Activated CD4-positive, alpha-beta T cell treated with anti-CD3 and anti-CD28 coated beads, Interleukin-2, amount 10 ng/mL, durations not matched to agents 24 days and 14 days (primary cell): ENCODE measurements around the gene KRT7. TPM values are rescaled to one million over a fixed set of nuclear protein-coding genes. Genes with fewer than 3 reads are reported as not detected.
A peak's percentile ranks its signal among the peaks of the same experiment; 100 is the strongest.
"Not testable (repeated sequence)": the region's sequence is repeated elsewhere in the genome, so short reads cannot be mapped to it uniquely, and the experiment has no call there.

Experiments used
- DNase-seq: peaks from one replicate; pipeline ENCODE4 v3.0.0; 2022
- H3K27ac Mint-ChIP-seq: one replicate; pipeline ENCODE4 v1.8.0; 2022; ENCODE audit warnings: mild to moderate bottlenecking, mixed read lengths
- H3K27me3 Mint-ChIP-seq: one replicate; pipeline ENCODE4 v1.8.0; 2022; ENCODE audit warnings: mixed read lengths
- H3K36me3 Mint-ChIP-seq: one replicate; pipeline ENCODE4 v1.8.0; 2022; ENCODE audit warnings: low read depth, mild to moderate bottlenecking, mixed read lengths
- H3K4me1 Mint-ChIP-seq: one replicate; pipeline ENCODE4 v1.8.0; 2021; ENCODE audit warnings: mixed read lengths
- H3K4me3 Mint-ChIP-seq: one replicate; pipeline ENCODE4 v1.8.0; 2022; ENCODE audit warnings: mild to moderate bottlenecking, moderate library complexity, mixed read lengths
- H3K9me3 Mint-ChIP-seq: one replicate; pipeline ENCODE4 v1.8.0; 2021; ENCODE audit warnings: mixed read lengths
- intact Hi-C: fragments of 100-400 bp; cut with micrococcal nuclease; formaldehyde crosslinking; loops from one replicate; pipeline ENCODE4 v1.15.1; 2023
- total RNA-seq: library from RNA; stranded (reverse); gene quantifications from 2 replicates; pipeline ENCODE4 v1.2.3, GENCODE V29; 2022

KRT7 gene
- total RNA-seq, 1 donor from 2014 or later = 12.3 TPM

GRCh38 chr12:52252728-52253343, 19.8 kb downstream of the KRT7 start:
- peaks cover 22% of the 10 kb centered on the region for H3K27me3 Mint-ChIP-seq
- peaks cover 3% of the 10 kb centered on the region for H3K9me3 Mint-ChIP-seq
- H3K4me3 Mint-ChIP-seq = peak overlapping the region; percentile 19
- peaks cover 41% of the 10 kb centered on the region for H3K4me1 Mint-ChIP-seq
- H3K27ac Mint-ChIP-seq = peak overlapping the region; percentile 76
- H3K36me3 Mint-ChIP-seq = peaks cover 31% of the 10 kb centered on the region
- intact Hi-C loops = no loop called here
- no peak for DNase-seq

- Mint-ChIP-seq H3K27me3 (peaks cover 25% of the 10 kb centered on the region), H3K36me3 (peaks cover 30% of the 10 kb centered on the region), H3K9me3 (peaks cover 3% of the 10 kb centered on the region), H3K4me1 (peaks cover 41% of the 10 kb centered on the region), H3K4me3 (no peak overlapping the region), H3K27ac (peak overlapping the region; percentile 20)
- intact Hi-C loops = no loop called here
- DNase-seq = no peak
These were observed 20.5 kb downstream of the KRT7 start for GRCh38 chr12:52253391-52254179.

GRCh38 chr12:52254180-52254964, 21.3 kb downstream of the KRT7 start:
- intact Hi-C loops = no loop called here
- Mint-ChIP-seq H3K4me3 (no peak overlapping the region), H3K27ac (no peak overlapping the region), H3K36me3 (peaks cover 29% of the 10 kb centered on the region), H3K27me3 (peaks cover 30% of the 10 kb centered on the region), H3K4me1 (peaks cover 39% of the 10 kb centered on the region), H3K9me3 (peaks cover 3% of the 10 kb centered on the region)
- DNase-seq = no peak

GRCh38 chr12:52254965-52255751, 22.1 kb downstream of the KRT7 start:
- H3K27ac Mint-ChIP-seq = no peak overlapping the region
- intact Hi-C loops = no loop called here

GRCh38 chr12:52255926-52256583, 23.0 kb downstream of the KRT7 start:
- Mint-ChIP-seq H3K27ac (no peak overlapping the region), H3K27me3 (peaks cover 45% of the 10 kb centered on the region), H3K9me3 (peaks cover 3% of the 10 kb centered on the region), H3K4me3 (no peak overlapping the region), H3K4me1 (peaks cover 39% of the 10 kb centered on the region), H3K36me3 (peaks cover 19% of the 10 kb centered on the region)
- DNase-seq = no peak
- intact Hi-C loops = no loop called here

More at GRCh38 chr12:52254965-52255751, 22.1 kb downstream of the KRT7 start:
- DNase-seq = no peak
- Mint-ChIP-seq H3K4me3 (no peak overlapping the region), H3K4me1 (peaks cover 36% of the 10 kb centered on the region), H3K36me3 (peaks cover 21% of the 10 kb centered on the region), H3K27me3 (peaks cover 36% of the 10 kb centered on the region), H3K9me3 (peaks cover 3% of the 10 kb centered on the region)

- Mint-ChIP-seq H3K9me3 (peaks cover 3% of the 10 kb centered on the region), H3K27me3 (peaks cover 50% of the 10 kb centered on the region)
- intact Hi-C loops = no loop called here
These were observed 23.5 kb downstream of the KRT7 start for GRCh38 chr12:52256584-52256935.

GRCh38 chr12:52257074-52257551, 24.1 kb downstream of the KRT7 start:
- H3K4me3 Mint-ChIP-seq = no peak overlapping the region
- peaks cover 29% of the 10 kb centered on the region for H3K4me1 Mint-ChIP-seq
- intact Hi-C loops = no loop called here
- no peak for DNase-seq
- H3K36me3 Mint-ChIP-seq = peaks cover 19% of the 10 kb centered on the region
- no peak overlapping the region for H3K27ac Mint-ChIP-seq
- H3K9me3 Mint-ChIP-seq = no peaks in the 10 kb centered on the region
- H3K27me3 Mint-ChIP-seq = peaks cover 51% of the 10 kb centered on the region

More at GRCh38 chr12:52256584-52256935, 23.5 kb downstream of the KRT7 start:
- no peak for DNase-seq
- Mint-ChIP-seq H3K36me3 (peaks cover 20% of the 10 kb centered on the region), H3K4me3 (no peak overlapping the region), H3K4me1 (peaks cover 34% of the 10 kb centered on the region), H3K27ac (no peak overlapping the region)

- H3K4me3 Mint-ChIP-seq = not testable (repeated sequence)
These were observed 24.9 kb downstream of the KRT7 start for GRCh38 chr12:52257922-52258321.

GRCh38 chr12:52258335-52258901, 25.4 kb downstream of the KRT7 start:
- intact Hi-C loops = no loop called here
- no peak overlapping the region for H3K27ac Mint-ChIP-seq
- H3K4me3 Mint-ChIP-seq = no peak overlapping the region
- H3K27me3 Mint-ChIP-seq = peaks cover 54% of the 10 kb centered on the region
- peaks cover 20% of the 10 kb centered on the region for H3K4me1 Mint-ChIP-seq
- no peak for DNase-seq
- no peaks in the 10 kb centered on the region for H3K9me3 Mint-ChIP-seq
- H3K36me3 Mint-ChIP-seq = peaks cover 10% of the 10 kb centered on the region

More at GRCh38 chr12:52257922-52258321, 24.9 kb downstream of the KRT7 start:
- H3K27ac Mint-ChIP-seq, H3K9me3 Mint-ChIP-seq, intact Hi-C loops, DNase-seq: not testable (repeated sequence)
- Mint-ChIP-seq H3K36me3 (peaks cover 13% of the 10 kb centered on the region), H3K4me1 (peaks cover 24% of the 10 kb centered on the region), H3K27me3 (peaks cover 54% of the 10 kb centered on the region)

- peaks cover 54% of the 10 kb centered on the region for H3K27me3 Mint-ChIP-seq
- DNase-seq = no peak
These were observed 26.7 kb downstream of the KRT7 start for GRCh38 chr12:52259657-52260243.

GRCh38 chr12:52260361-52261207, 27.5 kb downstream of the KRT7 start:
- H3K27ac Mint-ChIP-seq = peak overlapping the region; percentile 6
- no peak overlapping the region for H3K4me3 Mint-ChIP-seq
- no peak for DNase-seq
- H3K9me3 Mint-ChIP-seq = no peaks in the 10 kb centered on the region
- H3K36me3 Mint-ChIP-seq = peaks cover 4% of the 10 kb centered on the region
- peaks cover 53% of the 10 kb centered on the region for H3K27me3 Mint-ChIP-seq
- intact Hi-C loops = no loop called here
- H3K4me1 Mint-ChIP-seq = peaks cover 17% of the 10 kb centered on the region

More at GRCh38 chr12:52259657-52260243, 26.7 kb downstream of the KRT7 start:
- Mint-ChIP-seq H3K4me1 (peaks cover 17% of the 10 kb centered on the region), H3K27ac (peak overlapping the region; percentile 6), H3K4me3 (no peak overlapping the region), H3K9me3 (no peaks in the 10 kb centered on the region), H3K36me3 (peaks cover 10% of the 10 kb centered on the region)
- intact Hi-C loops = no loop called here

GRCh38 chr12:52261208-52261484, 28.1 kb downstream of the KRT7 start:
- H3K27me3 Mint-ChIP-seq = peaks cover 47% of the 10 kb centered on the region
- no peaks in the 10 kb centered on the region for H3K9me3 Mint-ChIP-seq
- H3K27ac Mint-ChIP-seq = no peak overlapping the region
- H3K4me1 Mint-ChIP-seq = peaks cover 17% of the 10 kb centered on the region
- intact Hi-C loops = no loop called here
- peaks cover 4% of the 10 kb centered on the region for H3K36me3 Mint-ChIP-seq
- DNase-seq = no peak
- H3K4me3 Mint-ChIP-seq = no peak overlapping the region
